Liver (tissue), 9 donors: Measurements from ENCODE around the gene SHC4. TPM values are rescaled to one million over a fixed set of nuclear protein-coding genes. Genes with fewer than 3 reads are reported as not detected.

Source experiments
- DNase-seq: peaks from one replicate; pipeline ENCODE4 v3.0.0-alpha.2; 2017; ENCODE audit warnings: low spot score
- H3K27ac ChIP-seq, 2 donors: one replicate each; pipeline ENCODE4 v1.7.0; 2013; ENCODE audit warnings: inconsistent platforms in 2 of 2, low read length in 2 of 2, control low read depth in 1 of 2, low read depth in 1 of 2, mild to moderate bottlenecking in 1 of 2
- H3K27me3 ChIP-seq, 4 donors: one replicate each; pipeline versions ENCODE4 v1.6.1 to v1.7.0; 2013; ENCODE audit warnings: low read length in 3 of 4, inconsistent platforms in 1 of 4, mild to moderate bottlenecking in 1 of 4, moderate library complexity in 1 of 4; ENCODE audit not compliant: control insufficient read depth in 4 of 4, insufficient read depth in 4 of 4
- H3K36me3 ChIP-seq, 4 donors: one replicate each; pipeline versions ENCODE4 v1.6.1 to v1.7.0; 2013; ENCODE audit warnings: low read length in 3 of 4, mild to moderate bottlenecking in 3 of 4, low read depth in 1 of 4, moderate library complexity in 1 of 4; ENCODE audit not compliant: control insufficient read depth in 4 of 4, insufficient read depth in 3 of 4
- H3K4me1 ChIP-seq, 4 donors: one replicate each; pipeline versions ENCODE4 v1.6.1 to v1.7.0; 2013; ENCODE audit warnings: low read length in 3 of 4, mild to moderate bottlenecking in 3 of 4, moderate library complexity in 1 of 4; ENCODE audit not compliant: control insufficient read depth in 4 of 4, insufficient read depth in 4 of 4
- H3K4me3 ChIP-seq, 3 donors: one replicate each; pipeline versions ENCODE4 v1.6.1 to v1.7.0; 2013; ENCODE audit warnings: low read length in 3 of 3, control low read depth in 1 of 3, low read depth in 1 of 3, mild to moderate bottlenecking in 1 of 3
- H3K9ac ChIP-seq, 2 donors: one replicate each; pipeline ENCODE4 v1.7.0; 2013; ENCODE audit warnings: low read length in 2 of 2, mild to moderate bottlenecking in 2 of 2, moderate library complexity in 2 of 2, control low read depth in 1 of 2, low read depth in 1 of 2
- H3K9me3 ChIP-seq, 4 donors: one replicate each; pipeline versions ENCODE4 v1.6.1 to v1.7.0; 2013; ENCODE audit warnings: low read length in 3 of 4; ENCODE audit not compliant: control insufficient read depth in 4 of 4
- ATF3 ChIP-seq: IDR thresholded peaks from 2 replicates; pipeline ENCODE4 v1.6.1; 2016; ENCODE audit warnings: antibody characterized with exemption
- EGR1 ChIP-seq, 2 donors: IDR thresholded peaks; 2 replicates each; pipeline ENCODE4 v1.6.1; 2016 to 2018; ENCODE audit warnings: antibody characterized with exemption in 2 of 2, low read depth in 2 of 2
- FOXA1 ChIP-seq: IDR thresholded peaks from 2 replicates; pipeline ENCODE4 v1.6.1; 2016; ENCODE audit warnings: antibody characterized with exemption
- FOXA2 ChIP-seq: IDR thresholded peaks from 2 replicates; pipeline ENCODE4 v1.6.1; 2016; ENCODE audit warnings: antibody characterized with exemption
- GABPA ChIP-seq, 2 donors: IDR thresholded peaks in 1 of 2; conservative IDR thresholded peaks in 1 of 2; 2 replicates each; pipeline ENCODE4 v1.6.1; 2016; ENCODE audit warnings: antibody characterized with exemption in 2 of 2, mild to moderate bottlenecking in 1 of 2, moderate library complexity in 1 of 2
- HNF4A ChIP-seq, 2 donors: conservative IDR thresholded peaks; 2 replicates each; pipeline ENCODE4 v1.6.1; 2016; ENCODE audit warnings: antibody characterized with exemption in 2 of 2, mild to moderate bottlenecking in 2 of 2
- HNF4G ChIP-seq: IDR thresholded peaks from 2 replicates; pipeline ENCODE4 v1.6.1; 2016; ENCODE audit warnings: antibody characterized with exemption
- JUND ChIP-seq, 2 donors: IDR thresholded peaks; 2 replicates each; pipeline ENCODE4 v1.6.1; 2016; ENCODE audit warnings: antibody characterized with exemption in 2 of 2
- MAX ChIP-seq: IDR thresholded peaks from 2 replicates; pipeline ENCODE4 v1.6.1; 2016; ENCODE audit warnings: antibody characterized with exemption
- NR2F2 ChIP-seq: IDR thresholded peaks from 2 replicates; pipeline ENCODE4 v1.6.1; 2016; ENCODE audit warnings: antibody characterized with exemption
- RAD21 ChIP-seq, 2 donors: IDR thresholded peaks; 2 replicates each; pipeline ENCODE4 v1.6.1; 2016; ENCODE audit warnings: antibody characterized with exemption in 2 of 2, mild to moderate bottlenecking in 2 of 2
- RXRA ChIP-seq, 2 donors: IDR thresholded peaks; 2 replicates each; pipeline ENCODE4 v1.6.1; 2017 to 2018; ENCODE audit warnings: antibody characterized with exemption in 2 of 2, mild to moderate bottlenecking in 1 of 2
- SP1 ChIP-seq: IDR thresholded peaks from 2 replicates; pipeline ENCODE4 v1.6.1; 2018; ENCODE audit warnings: antibody characterized with exemption, mild to moderate bottlenecking
- TAF1 ChIP-seq: conservative IDR thresholded peaks from 2 replicates; pipeline ENCODE4 v1.6.1; 2016; ENCODE audit warnings: antibody characterized with exemption, mild to moderate bottlenecking
- YY1 ChIP-seq: IDR thresholded peaks from 2 replicates; pipeline ENCODE4 v1.6.1; 2016; ENCODE audit warnings: antibody characterized with exemption, mild to moderate bottlenecking
- ZBTB33 ChIP-seq: IDR thresholded peaks from 2 replicates; pipeline ENCODE4 v1.6.1; 2016; ENCODE audit warnings: antibody characterized with exemption
- WGBS: extraction: QIAGEN DNeasy Blood & Tissue Kit; methylation state at CpG from one replicate; pipeline ENCODE4 v1.1.7; 2013; 5-methylcytosine and 5-hydroxymethylcytosine counted together
- polyA plus RNA-seq, 2 donors: library from polyadenylated mRNA; stranded (reverse) in 1 of 2; unstranded in 1 of 2; fragments of 200-250 nt in 1 of 2; fragments of >200 nt in 1 of 2; fragmentation: Nextera tagmentation in 1 of 2; extraction: Ambion mirVana in 1 of 2; gene quantifications; one replicate each; pipeline versions ENCODE4 v1.2.1 to v1.2.3, GENCODE V29; 2013 to 2015
- total RNA-seq, 2 donors: library from RNA; depleted of rRNA; stranded (reverse); fragments of >200 nt; gene quantifications; one replicate each; pipeline ENCODE4 v1.2.3, GENCODE V29; 2014
- TF ChIP-seq, protein P1 (sequence below): fragments of 150-350 bp; IDR thresholded peaks from 2 replicates; pipeline ENCODE4 v1.5.1; 2017; ENCODE audit warnings: improper control_type of control experiment, low read depth, low read length; ENCODE audit not compliant: missing input control
- TF ChIP-seq, protein P2 (sequence below): IDR thresholded peaks from 2 replicates; pipeline ENCODE4 v1.6.1; 2016; ENCODE audit warnings: antibody characterized with exemption, mild to moderate bottlenecking
- donor health status: healthy.
- donor health status: healthy.
- donor health status: healthy.
- donor health status: healthy.
- donor health status: healthy.

Gene SHC4
- total and polyA plus RNA-seq, 4 donors = under 0.01 to 0.19 (median 0.05) TPM

DNA sequence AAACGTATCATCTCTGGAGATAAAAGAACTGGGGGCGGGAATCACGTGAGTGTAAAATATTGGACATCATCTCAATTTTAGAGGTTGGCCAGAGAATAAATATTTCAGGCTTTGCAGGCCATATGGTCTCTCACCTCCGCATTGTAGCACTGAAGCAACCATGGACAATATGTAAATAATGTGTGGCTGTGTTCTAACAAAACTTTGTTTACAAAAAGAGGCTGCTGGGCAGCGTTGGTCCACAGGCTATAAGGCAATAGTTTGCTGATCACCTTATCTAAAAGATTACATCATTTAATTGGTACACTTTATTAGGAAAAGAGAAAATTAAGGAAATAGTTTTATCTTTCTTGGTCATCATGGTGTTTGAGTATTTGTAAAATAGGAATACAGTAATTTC, 22.5 kb upstream of the SHC4 start:
- 53% methylated on average over 5 of the region's 5 CpGs for WGBS
- Histone ChIP-seq H3K9ac (no peak overlapping the region), H3K9me3 (no peaks in the 10 kb centered on the region), H3K27ac (peak overlapping the region in 1 of 2 donors; percentile 28), H3K27me3 (no peaks in the 10 kb centered on the region), H3K4me1 (peaks cover 3 to 42% (median 25%) of the 10 kb centered on the region in 4 donors), H3K36me3 (peaks cover 0 to 6% (median 3%) of the 10 kb centered on the region in 4 donors), H3K4me3 (no peak overlapping the region)
- no peak for DNase-seq
- TF ChIP-seq RXRA (IDR thresholded peaks at IDR 0.05) (peak in 1 of 2 donors; percentile 36), FOXA2 (peak; percentile 62), HNF4A (conservative IDR thresholded peaks at IDR 0.05) (peak in 1 of 2 donors; percentile 36), MAX (no peak), HNF4G (no peak)

- H3K9ac ChIP-seq = no peak overlapping the region
- TF ChIP-seq FOXA2 (no peak), HNF4A (conservative IDR thresholded peaks at IDR 0.05) (no peak), YY1 (no peak), MAX (no peak), RAD21 (IDR thresholded peaks at IDR 0.05) (no peak), ATF3 (no peak), FOXA1 (no peak), SP1 (no peak), RXRA (IDR thresholded peaks at IDR 0.05) (no peak), HNF4G (no peak), GABPA (IDR thresholded peaks at IDR 0.05 in 1 of 2, conservative IDR thresholded peaks at IDR 0.05 in 1 of 2) (no peak), JUND (IDR thresholded peaks at IDR 0.05) (no peak), TAF1 (no peak), NR2F2 (no peak), ZBTB33 (no peak), EGR1 (IDR thresholded peaks at IDR 0.05; ENCODE audit: low read depth in 2 of 2) (no peak)
- TF ChIP-seq, protein P1, sequence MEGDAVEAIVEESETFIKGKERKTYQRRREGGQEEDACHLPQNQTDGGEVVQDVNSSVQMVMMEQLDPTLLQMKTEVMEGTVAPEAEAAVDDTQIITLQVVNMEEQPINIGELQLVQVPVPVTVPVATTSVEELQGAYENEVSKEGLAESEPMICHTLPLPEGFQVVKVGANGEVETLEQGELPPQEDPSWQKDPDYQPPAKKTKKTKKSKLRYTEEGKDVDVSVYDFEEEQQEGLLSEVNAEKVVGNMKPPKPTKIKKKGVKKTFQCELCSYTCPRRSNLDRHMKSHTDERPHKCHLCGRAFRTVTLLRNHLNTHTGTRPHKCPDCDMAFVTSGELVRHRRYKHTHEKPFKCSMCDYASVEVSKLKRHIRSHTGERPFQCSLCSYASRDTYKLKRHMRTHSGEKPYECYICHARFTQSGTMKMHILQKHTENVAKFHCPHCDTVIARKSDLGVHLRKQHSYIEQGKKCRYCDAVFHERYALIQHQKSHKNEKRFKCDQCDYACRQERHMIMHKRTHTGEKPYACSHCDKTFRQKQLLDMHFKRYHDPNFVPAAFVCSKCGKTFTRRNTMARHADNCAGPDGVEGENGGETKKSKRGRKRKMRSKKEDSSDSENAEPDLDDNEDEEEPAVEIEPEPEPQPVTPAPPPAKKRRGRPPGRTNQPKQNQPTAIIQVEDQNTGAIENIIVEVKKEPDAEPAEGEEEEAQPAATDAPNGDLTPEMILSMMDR = no peak
- TF ChIP-seq, protein P2, sequence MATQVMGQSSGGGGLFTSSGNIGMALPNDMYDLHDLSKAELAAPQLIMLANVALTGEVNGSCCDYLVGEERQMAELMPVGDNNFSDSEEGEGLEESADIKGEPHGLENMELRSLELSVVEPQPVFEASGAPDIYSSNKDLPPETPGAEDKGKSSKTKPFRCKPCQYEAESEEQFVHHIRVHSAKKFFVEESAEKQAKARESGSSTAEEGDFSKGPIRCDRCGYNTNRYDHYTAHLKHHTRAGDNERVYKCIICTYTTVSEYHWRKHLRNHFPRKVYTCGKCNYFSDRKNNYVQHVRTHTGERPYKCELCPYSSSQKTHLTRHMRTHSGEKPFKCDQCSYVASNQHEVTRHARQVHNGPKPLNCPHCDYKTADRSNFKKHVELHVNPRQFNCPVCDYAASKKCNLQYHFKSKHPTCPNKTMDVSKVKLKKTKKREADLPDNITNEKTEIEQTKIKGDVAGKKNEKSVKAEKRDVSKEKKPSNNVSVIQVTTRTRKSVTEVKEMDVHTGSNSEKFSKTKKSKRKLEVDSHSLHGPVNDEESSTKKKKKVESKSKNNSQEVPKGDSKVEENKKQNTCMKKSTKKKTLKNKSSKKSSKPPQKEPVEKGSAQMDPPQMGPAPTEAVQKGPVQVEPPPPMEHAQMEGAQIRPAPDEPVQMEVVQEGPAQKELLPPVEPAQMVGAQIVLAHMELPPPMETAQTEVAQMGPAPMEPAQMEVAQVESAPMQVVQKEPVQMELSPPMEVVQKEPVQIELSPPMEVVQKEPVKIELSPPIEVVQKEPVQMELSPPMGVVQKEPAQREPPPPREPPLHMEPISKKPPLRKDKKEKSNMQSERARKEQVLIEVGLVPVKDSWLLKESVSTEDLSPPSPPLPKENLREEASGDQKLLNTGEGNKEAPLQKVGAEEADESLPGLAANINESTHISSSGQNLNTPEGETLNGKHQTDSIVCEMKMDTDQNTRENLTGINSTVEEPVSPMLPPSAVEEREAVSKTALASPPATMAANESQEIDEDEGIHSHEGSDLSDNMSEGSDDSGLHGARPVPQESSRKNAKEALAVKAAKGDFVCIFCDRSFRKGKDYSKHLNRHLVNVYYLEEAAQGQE = no peak
- WGBS = 80% methylated on average over 3 of the region's 3 CpGs
- DNase-seq = no peak
- H3K4me1 ChIP-seq = peaks cover 3 to 42% (median 25%) of the 10 kb centered on the region in 4 donors
- H3K36me3 ChIP-seq = peaks cover 0 to 6% (median 1%) of the 10 kb centered on the region in 4 donors
- no peak overlapping the region for H3K4me3 ChIP-seq
- H3K9me3 ChIP-seq = no peaks in the 10 kb centered on the region
- no peak overlapping the region for H3K27ac ChIP-seq
- H3K27me3 ChIP-seq = no peaks in the 10 kb centered on the region
These were observed 21.8 kb upstream of the SHC4 start for GRCh38 chr15:48985516-48985915.
